GM19395 (cell line): ENCODE results near the gene GPRIN3.

Experiments
- ATAC-seq: cut with Tn5 transposase; IDR thresholded peaks from one replicate; pipeline ENCODE4 v1.9.1; 2021; ENCODE audit warnings: mild to moderate bottlenecking, moderate library complexity; ENCODE audit not compliant: unreplicated experiment

The GPRIN3 gene

DNA sequence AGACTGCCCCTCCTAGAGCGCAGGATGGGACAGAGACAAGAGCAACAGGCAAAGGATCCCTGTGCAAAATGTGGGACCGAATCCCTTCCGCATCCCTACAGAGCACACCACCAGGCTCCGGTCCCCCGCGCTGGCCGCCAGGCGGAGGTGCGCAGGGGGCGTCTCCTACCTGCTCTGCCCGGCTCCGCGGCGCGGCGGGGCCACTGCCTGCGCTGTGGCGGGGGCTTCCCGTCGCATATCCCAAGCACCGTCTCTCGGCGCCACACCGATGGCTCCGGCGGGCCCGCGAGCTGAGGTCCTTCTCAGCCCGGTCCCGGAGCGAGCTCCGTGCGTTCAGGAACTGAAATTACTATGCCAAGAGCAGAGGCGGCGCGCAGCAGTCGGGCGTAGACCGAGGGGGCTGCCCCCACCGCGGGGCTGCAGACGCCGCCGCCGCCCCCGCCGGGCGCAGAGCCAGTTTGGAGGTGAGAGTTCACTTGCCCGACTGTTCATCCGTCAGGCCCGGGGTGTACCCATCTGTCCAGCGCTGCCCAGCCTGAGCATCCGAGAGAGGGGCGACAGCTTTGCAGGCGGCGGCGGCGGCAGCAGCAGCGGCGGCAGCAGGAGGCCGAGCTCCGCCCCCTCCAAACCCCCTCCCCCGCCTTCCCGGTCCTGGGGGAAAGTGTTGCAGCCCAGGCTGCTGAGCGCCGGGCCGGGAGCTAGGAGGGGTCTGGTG lies at the start of gene GPRIN3:
TSS of gene GPRIN3 (minus strand) at position 355 of the 715 bp plus-strand sequence. CDS start 57,690 bp downstream, outside the sequence.
- ATAC-seq, result peak; percentile 70

DNA sequence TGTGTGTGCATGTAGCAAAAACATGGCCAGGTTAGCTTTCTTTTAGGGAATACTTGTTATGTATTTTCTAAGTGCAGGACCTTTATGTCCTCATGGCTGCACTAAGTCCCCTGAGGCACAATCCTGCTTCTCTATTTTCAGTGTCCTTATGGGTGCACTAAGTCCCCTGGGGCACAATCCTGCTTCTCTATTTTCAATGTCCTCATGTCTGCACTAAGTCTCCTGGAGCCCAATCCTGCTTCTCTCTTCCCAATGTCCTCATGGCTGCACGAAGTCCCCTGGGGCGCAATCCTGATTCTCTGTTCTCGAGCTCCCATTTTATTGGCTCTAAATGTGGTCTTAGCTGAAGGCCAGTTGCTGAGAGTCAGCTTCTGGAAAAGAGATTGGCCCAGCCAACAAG lies 49.7 kb upstream of the GPRIN3 start:
- no peak for ATAC-seq

DNA sequence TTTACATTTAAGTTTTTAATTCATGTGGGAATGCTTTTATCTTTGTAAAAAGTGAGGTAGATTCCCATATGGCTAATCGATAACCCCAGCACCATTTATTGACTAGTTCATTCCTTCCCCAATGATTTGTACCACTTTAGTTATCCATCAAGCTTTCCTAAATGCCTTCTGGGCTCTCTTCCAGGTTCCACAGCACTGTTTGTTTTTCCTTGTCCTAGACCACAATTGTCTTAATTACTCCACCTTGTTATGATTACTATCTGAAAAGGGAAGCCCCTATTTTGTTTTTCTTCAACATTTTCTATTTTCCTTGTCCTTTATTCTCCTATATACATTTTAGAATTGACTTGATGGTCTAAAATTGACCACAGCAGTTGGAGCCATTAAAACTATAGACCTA lies 48.5 kb upstream of the GPRIN3 start:
- no peak for ATAC-seq

DNA sequence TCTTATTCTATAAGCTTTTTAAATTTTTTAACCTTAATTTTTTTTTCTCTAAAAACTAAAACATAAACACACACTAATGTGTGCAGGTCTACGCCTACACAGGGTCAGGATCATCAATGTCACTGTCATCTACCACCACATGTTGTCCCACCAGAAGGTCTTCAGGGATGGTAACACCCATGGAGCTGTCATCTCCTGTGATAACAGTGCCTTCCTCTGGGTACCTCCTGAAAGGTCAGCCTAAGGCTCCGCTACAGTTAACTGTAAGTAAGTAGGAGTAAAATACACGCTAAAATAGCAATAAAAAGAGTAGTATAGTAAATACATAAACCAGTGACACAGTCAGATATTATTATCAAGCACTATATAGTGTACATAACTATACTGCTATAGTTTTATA lies 45.9 kb upstream of the GPRIN3 start:
- no peak for ATAC-seq

DNA sequence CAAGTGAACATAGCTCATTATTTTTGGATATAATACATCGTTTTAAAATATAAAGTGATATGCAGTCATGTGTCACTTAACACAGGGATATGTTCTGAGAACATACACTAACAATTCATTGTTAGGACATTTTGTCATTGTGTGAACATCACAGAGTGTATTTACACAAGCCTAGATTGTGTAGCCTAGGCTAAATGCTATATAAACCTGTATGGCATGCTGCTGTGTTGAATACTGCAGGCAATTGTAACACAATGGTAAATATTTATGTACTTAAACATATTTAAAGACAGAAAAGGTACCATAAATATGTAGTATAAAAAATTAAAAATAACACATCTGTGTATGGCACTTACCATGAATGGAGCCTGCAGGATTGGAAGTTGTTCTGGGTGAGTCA lies 44.9 kb upstream of the GPRIN3 start:
- ATAC-seq, result no peak

DNA sequence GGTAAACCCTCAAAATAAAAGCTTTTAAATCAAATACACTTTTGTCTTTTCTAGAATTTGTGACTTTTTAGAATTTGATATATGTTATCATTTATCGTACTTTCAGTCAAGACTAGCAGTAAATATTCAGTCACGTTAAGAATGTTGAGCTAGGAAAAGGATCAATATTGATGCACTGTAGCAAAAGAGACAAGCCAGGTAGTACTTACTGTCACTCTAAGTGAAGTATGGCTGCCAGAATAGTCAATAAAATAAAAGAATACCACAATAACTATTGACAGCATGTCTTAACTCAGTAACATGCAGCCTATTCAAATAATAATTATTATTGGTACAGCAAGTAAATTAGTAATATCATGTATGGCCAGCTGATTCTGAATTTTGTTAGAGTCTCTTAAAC lies 43.6 kb upstream of the GPRIN3 start:
- ATAC-seq, result no peak

DNA sequence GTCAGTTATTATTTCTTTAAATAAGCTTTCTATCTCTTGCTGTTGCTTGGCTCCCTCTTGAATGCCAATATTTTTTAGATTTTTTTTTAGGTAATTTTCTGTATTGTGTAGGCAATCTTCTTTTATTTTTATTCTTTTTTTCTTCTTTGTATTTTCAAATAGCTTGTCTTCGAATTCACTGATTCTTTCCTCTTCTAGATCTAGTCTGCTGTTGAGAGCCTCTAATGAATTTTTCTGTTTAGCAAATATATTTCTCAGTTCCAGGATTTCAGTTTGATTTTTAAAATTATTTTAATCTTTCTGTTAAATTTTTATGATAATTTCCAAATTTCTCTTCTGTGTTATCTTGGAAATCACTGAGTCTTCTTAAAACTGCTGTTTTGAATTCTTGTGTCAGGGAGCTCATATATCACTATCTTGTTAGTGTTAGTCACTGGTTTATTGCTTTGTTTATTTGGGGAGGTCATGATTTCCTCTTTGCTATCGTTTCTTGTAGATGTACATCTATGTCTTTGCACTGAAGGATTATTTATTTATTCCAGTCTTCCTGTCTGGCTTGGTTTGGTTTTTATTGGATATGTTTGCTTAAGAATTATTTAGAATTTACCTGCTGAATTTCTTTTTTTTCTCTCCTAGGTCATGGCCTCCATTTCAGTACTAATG lies 39.9 kb upstream of the GPRIN3 start:
- ATAC-seq, result no peak

DNA sequence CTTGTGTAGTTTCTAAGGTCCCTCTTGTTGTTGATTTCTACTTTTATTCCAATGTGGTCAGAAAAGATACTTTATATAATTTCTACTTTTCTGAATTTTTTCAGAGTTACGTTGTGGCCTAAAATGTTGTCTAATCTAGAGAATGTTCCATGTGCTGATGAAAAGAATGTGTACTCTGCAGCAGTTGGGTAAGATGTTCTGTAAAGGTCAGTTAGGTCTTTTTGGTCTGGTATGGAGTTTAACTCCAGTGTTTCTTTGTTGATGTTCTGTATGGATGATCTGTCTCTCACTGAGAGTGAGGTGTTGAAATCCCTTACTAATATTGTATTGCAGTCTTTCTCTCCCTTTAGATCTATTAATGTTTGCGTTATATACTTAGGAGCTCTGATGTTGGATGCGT lies 37.0 kb upstream of the GPRIN3 start:
- ATAC-seq, result no peak

DNA sequence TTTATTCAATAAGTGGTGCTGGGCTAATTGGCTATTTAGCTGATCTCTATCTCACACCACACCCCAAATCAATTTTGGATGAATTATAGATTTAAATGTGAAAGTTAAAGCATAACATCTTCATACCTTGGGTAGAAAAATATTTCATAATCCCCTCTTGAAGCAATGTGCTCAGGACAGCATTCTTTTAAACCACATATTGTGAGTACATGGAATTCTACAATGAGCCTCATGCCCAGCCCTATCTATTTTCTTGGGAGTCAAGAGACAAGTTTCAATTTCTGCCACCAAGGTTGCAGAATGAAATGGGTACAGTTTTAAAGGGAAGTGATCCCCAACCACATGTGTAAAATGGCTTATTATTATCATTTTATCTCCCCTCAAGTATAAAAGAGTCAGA lies 30.6 kb upstream of the GPRIN3 start:
- no peak for ATAC-seq

DNA sequence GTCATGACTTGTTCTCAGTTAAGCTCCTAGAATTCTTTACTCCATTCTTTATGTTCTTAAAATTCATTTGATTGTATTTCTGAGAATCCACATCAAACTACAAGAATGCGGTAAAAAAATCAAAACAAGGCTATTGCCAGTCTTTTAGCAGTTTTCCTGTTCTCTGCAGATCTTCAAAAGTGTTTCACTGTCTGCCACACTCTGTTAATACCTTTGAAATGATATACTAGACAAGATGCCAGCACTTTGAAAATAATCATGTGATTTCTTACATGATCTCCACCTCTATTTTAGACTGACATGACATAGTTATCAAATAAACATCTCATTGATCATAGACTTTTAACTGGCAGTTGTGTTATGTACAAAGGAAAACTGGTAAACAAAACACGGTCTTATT lies 30.1 kb upstream of the GPRIN3 start:
- no peak for ATAC-seq

DNA sequence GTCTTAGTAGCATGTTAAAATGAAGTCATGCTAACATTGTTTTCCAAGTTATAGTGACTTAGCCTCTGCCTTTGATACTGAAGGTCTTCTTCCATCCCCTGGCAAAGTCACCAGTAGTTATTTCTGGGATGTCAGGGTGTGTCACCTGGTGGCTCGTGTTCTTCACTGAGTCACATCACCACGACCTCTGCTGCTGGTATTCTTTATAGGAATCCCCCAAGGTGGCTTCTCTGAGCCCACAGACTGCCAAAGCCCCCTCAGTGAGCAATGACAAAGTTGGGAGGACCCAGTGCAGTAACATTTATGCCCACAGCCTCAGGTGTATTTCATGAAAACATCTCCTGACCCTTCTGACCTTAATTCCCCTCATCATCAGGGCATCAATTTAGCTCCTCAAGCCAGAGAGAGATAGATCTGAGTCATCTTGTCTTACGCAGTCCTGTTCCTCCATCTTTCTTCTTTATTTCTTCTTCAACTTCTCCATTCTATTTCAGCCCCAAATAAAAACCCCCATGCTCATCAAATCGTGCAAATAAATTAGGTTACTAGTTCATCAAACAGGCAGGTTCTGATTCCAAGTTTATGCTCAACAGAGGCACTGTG lies 29.3 kb upstream of the GPRIN3 start:
- no peak for ATAC-seq

DNA sequence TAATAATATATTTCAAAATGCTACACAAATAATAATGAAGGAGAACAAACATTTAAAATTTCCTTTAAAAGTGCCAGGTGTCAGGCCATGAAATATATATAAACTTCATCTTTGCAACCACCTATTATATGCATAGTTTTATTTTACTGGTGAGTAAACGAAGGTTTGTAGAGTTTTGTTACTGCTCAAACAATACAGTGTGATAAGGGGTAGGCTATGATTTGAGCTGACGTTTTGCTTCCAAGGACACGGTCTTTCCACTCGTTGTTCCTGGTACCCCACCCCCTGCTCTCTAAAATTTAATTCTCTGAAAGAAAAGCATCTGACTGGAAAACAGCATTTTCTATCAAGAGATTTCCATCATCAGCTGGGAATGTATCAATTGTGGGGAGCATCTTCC lies 27.2 kb upstream of the GPRIN3 start:
- ATAC-seq, result no peak

DNA sequence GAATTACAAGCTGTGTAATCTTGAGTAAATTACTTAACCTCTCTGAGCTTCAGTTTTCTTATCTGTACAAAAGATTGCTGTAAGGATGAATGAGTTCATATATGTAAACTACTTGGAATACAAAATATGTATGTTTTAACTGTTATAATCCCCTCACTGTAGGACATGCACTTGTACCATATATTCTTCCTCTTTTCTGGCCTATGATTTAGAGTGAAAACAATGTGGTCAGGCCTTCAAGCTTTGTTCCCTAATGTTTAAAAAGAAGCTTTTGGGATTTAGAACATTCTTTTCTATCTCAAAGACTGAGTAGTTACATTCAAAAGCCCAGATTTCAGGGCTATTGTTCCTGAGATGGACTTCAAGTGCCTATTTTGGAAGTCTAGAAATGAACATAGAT lies 26.7 kb upstream of the GPRIN3 start:
- ATAC-seq, result no peak

DNA sequence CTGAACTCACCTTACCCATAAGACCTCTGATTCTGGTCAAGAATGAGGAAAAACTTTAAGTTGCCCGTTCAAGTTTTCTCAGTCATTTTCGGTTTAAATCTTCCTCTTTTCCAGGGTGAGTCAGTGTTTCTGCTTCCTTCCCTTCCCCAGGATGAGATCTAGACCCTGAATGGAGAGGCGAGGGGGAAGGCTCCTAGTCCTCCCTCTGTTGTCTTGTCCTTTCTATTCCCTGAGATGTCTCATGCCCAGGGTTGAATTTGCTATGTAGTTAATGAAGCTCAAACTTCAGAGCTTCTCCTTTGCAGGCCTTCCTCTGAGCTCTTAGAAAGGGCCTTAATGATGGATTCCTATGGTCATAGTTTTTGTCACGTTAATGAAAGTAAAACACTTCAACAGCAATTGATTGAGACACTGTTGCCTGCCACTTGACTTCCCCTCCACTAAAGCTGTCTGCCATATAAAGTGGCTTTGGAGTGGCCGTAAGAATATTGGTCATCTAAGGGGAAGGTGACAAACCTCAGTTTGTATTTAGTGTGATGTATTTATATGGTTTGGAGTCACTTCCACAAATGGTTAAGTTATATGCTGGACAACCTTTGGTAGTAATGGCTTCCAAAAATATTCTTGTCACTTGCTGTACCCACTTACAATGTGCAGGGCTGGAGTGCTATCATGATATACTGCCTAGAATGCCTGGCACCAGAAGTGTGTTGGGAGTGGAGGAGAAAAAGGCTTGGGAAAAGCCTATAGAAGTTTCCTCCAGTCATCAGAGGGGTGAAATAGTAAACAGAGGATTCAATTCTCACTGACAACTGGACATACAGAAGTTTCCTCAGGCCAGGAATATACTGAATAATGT lies 24.3 kb upstream of the GPRIN3 start:
- ATAC-seq, result no peak

DNA sequence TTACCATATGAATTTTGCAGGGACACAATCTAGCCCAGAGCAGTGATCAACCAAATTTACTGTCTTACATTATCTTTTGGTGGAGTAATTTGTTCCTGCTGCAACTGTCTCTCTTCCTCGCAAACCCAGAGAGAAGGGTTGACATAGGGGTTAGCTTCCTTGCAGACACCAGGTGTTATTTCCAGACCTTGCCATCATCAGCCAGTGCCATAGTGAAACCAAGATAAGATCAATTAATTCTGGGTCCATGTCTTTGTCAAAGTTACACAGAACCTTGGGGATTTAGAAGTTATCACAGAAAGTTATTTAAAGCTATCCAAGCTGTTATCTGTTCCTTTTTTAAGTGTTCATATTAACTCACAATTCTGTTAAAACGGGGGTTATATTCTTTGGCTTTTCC lies 23.6 kb upstream of the GPRIN3 start:
- ATAC-seq, result no peak

DNA sequence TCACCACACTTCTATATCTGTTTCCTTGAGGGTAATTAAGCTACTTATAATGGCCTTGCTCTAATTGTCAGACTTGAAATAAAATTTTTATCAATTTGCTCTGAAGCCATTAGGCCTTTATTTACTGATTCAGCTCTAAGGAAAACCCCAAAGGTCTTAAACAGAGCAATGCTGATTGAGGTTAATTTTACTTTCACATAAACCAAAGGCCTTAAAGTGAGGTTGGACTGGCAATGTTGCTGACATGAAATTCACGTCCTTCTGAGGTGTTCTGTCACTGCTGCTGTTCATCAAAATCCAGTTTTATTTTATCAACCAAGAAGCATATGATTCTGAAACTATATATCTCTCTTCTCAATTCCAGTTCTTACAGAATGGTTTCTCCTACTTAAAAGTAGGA lies 21.7 kb upstream of the GPRIN3 start:
- ATAC-seq, result no peak

DNA sequence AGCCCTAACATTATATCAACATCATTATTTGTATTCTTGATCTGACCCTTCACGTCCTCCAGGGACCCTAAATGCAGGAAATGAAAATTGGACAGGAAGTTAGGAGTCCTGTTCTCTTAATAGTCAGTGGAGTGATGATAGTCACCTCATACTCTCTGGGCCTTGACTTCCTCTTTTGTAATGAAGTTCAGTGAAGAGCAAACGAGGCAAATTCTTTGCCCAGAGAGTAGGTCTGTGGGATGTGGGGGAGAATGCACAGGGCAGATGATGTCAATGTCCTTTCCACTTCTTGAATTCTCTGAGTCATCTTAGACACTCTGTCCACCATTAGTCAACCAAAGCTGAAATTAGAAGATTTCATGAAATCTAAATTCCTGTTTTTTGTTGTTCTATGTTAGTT lies 17.1 kb upstream of the GPRIN3 start:
- ATAC-seq, result peak; percentile 98

DNA sequence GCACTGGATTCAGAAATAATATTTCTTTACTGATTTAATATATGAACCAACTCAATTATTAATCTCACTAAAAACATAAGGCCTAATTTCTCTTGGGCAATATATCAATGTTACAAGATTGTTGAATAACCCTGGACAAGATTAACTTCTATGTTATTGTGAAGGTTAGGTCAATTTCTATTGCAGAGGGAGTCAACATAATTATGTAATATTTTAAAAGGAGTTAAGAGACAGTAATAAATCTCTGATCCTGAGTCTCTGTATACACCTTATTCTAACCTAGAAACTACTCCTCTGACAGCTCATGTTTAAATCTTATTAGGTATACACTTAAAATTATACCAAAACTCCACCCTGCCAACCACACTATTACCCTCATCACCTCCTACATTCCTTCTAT lies 15.1 kb upstream of the GPRIN3 start:
- no peak for ATAC-seq

DNA sequence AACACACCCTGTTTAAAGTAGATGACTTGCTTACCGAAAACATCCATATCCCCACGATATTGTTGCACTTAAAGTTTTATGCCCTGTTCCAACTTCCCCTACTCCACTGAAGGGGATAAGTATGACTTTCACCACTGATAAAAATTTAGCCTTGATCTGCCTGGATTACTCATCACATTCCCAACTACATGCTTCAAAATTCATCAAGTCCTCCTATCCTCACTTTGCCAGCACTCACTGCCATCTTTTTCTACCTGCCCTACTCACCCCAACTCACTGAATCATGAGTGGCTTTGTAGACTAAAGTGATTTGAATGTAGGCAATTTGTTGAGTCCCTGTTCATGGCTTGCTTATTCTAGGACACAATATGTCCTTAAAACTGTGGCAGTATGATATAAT lies 12.2 kb upstream of the GPRIN3 start:
- no peak for ATAC-seq

DNA sequence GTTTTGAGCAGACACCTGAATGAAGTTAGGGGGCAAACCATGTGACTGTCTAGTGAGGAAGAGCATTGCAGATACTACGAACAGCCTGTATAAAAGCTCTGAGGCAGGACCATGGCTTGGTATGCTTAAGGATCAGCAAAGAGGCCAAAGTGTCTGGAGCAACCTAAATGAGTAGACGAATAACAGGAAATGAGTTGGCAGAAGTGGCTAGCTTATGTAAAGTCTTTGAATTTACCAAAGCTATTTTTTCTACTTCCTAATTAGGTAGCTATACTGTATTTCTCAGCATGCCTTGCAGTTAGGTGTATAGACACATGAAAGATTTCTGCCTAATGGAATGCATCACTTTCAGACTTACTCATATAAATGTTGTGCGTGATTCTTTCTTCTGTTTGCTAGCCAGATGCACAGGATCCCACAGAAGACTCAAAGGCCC lies 9.3 kb upstream of the GPRIN3 start:
- ATAC-seq, result peak; percentile 47

DNA sequence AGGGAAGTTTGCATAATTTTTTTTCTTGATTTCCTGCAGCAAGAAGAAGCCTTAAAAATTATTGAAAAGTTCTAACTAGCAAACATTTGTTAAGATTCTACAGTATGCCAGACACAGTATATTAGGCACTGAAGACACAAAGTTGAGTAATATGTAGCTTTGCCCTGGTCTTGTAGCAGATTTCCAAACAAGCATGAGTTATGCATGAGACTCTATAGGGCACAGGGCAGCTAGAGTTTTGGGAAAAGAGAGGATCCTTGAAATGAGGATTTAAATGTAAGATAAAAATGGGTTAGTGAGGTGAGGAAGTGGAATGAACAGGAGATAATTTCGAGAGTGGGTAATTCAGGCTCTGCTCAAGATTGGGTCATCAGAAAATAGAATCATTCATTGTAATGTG lies 8.6 kb upstream of the GPRIN3 start:
- no peak for ATAC-seq
